Thyroid gland (tissue), 4 donors: ENCODE data around the gene SHISAL1.

ENCODE experiments used
- CTCF ChIP-seq, 6 experiments: fragments of 200-600 bp in 3 of 6; fragments of 450-650 bp in 3 of 6; sonication (generic) in 3 of 6; IDR thresholded peaks; one replicate each; pipeline ENCODE4 v1.5.1; 2016 to 2019; ENCODE audit warnings: antibody characterized with exemption in 6 of 6, mild to moderate bottlenecking in 2 of 6, inconsistent platforms in 1 of 6, moderate library complexity in 1 of 6
- POLR2A ChIP-seq, 2 donors: fragments of 450-650 bp; IDR thresholded peaks; one replicate each; pipeline ENCODE4 v1.6.1; 2017; ENCODE audit warnings: antibody characterized with exemption in 2 of 2, mild to moderate bottlenecking in 2 of 2, moderate library complexity in 1 of 2

GRCh38 chr22:44328326-44328725 is 15.6 kb upstream of the SHISAL1 start:
- TF ChIP-seq CTCF (IDR thresholded peaks at IDR 0.05) (no peak), POLR2A (IDR thresholded peaks at IDR 0.05) (no peak)
